ENCODE results near the gene PRAMEF11.
"Not testable (repeated sequence)": the region's sequence is repeated elsewhere in the genome, so short reads cannot be mapped to it uniquely, and the experiment has no call there.

PRAMEF11 gene

DNA sequence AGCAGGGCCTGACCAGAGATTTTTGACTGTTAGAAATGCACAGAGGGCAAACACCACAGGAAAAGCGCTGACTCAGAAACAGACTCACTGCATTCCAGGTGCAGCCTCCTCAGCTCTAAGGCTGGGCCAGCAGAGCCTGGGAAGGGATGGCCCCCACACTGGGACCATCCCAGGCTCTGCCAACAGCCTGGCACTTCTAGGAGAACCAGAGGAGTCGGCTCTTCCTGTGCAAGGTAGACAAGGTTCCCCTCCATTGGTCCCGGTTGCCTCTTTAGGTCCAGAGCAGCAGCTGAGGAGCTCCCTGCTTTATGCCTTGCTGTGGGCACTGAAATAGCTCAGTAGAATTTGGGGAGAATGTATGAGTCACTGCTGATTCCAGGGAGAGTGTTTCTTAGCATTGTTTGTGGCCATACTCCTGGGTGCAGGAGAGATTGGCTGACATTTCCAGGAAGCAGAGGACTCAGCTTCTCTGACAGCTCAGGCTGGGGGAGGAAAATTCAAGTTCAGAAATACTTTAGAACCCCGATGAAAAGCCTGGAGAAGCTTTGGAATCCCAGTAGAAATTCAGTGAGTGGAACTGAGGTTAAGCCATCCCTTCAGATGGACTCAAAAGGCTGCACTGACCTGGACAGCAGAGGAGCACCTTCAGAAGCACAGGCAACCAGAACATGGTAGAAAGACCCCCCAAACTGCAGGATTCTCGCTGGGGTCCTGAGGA is 20.4 kb downstream of the PRAMEF11 start:
- ChIA-PET CTCF (no interaction called here), POLR2A (no interaction called here)
- no peak for TF ChIP-seq ELF4 (IDR thresholded peaks at IDR 0.05)
- no peak for TF ChIP-seq BHLHE40 (IDR thresholded peaks at IDR 0.05; ENCODE audit: borderline replicate concordance)
- no peak for TF ChIP-seq FOXM1 (IDR thresholded peaks at IDR 0.05; ENCODE audit: borderline replicate concordance)
- no peak for TF ChIP-seq SP1 (IDR thresholded peaks at IDR 0.05)
- no peak for TF ChIP-seq L3MBTL2 (conservative IDR thresholded peaks at IDR 0.05)
- TF ChIP-seq, protein P1, sequence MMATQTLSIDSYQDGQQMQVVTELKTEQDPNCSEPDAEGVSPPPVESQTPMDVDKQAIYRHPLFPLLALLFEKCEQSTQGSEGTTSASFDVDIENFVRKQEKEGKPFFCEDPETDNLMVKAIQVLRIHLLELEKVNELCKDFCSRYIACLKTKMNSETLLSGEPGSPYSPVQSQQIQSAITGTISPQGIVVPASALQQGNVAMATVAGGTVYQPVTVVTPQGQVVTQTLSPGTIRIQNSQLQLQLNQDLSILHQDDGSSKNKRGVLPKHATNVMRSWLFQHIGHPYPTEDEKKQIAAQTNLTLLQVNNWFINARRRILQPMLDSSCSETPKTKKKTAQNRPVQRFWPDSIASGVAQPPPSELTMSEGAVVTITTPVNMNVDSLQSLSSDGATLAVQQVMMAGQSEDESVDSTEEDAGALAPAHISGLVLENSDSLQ (IDR thresholded peaks at IDR 0.05), result no peak
- no peak for TF ChIP-seq CTBP1 (IDR thresholded peaks at IDR 0.05; ENCODE audit: borderline replicate concordance)
- no peak for TF ChIP-seq LEF1 (IDR thresholded peaks at IDR 0.05; ENCODE audit: borderline replicate concordance)
- TF ChIP-seq NFRKB (IDR thresholded peaks at IDR 0.05), result no peak
- TF ChIP-seq ZNF384 (IDR thresholded peaks at IDR 0.05), result no peak
- no peak for TF ChIP-seq SUZ12 (IDR thresholded peaks at IDR 0.05)
- no peak for TF ChIP-seq FOXK2 (IDR thresholded peaks at IDR 0.05)
- no peak for TF ChIP-seq TARDBP (IDR thresholded peaks at IDR 0.05)
- TF ChIP-seq FOXA1 (IDR thresholded peaks at IDR 0.05), result no peak
- no peak for TF ChIP-seq ARNT (IDR thresholded peaks at IDR 0.05)
- TF ChIP-seq HDGF (IDR thresholded peaks at IDR 0.05; ENCODE audit: borderline replicate concordance), result no peak
- DNase-seq (ENCODE audit: extremely low spot score), result no peak

DNA sequence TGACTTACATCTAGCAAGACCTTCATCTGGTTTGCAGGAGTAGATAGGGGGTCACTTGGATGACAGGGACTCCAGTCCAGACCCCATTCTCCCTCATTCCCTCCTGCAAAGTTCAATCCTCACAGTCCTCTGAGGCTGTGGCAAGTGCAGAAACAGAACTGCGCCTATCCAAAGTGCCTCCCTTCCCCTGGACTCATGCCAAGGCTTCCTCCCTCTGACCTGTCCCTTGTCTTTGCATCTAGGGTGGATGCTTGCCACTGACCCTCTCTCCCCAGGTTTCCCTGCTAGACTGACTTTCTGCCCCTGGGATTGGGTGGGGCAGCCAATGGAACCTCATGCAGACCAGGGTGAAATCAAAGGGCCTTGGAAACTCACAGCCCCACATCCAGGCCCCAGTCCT is 21.3 kb downstream of the PRAMEF11 start:
- POLR2A ChIA-PET, result no interaction called here
- CTCF ChIA-PET, result no interaction called here
- TF ChIP-seq ARNT (IDR thresholded peaks at IDR 0.05) (no peak), LEF1 (IDR thresholded peaks at IDR 0.05; ENCODE audit: borderline replicate concordance) (no peak), ELF4 (IDR thresholded peaks at IDR 0.05) (no peak), FOXK2 (IDR thresholded peaks at IDR 0.05) (no peak), TARDBP (IDR thresholded peaks at IDR 0.05) (no peak), ZNF384 (IDR thresholded peaks at IDR 0.05) (no peak), L3MBTL2 (conservative IDR thresholded peaks at IDR 0.05) (no peak), FOXM1 (IDR thresholded peaks at IDR 0.05; ENCODE audit: borderline replicate concordance) (no peak), SUZ12 (IDR thresholded peaks at IDR 0.05) (no peak), CTBP1 (IDR thresholded peaks at IDR 0.05; ENCODE audit: borderline replicate concordance) (no peak), FOXA1 (IDR thresholded peaks at IDR 0.05) (no peak), HDGF (IDR thresholded peaks at IDR 0.05; ENCODE audit: borderline replicate concordance) (no peak)
- TF ChIP-seq, protein P1 (IDR thresholded peaks at IDR 0.05), result no peak
- no peak for DNase-seq (ENCODE audit: extremely low spot score)

DNA sequence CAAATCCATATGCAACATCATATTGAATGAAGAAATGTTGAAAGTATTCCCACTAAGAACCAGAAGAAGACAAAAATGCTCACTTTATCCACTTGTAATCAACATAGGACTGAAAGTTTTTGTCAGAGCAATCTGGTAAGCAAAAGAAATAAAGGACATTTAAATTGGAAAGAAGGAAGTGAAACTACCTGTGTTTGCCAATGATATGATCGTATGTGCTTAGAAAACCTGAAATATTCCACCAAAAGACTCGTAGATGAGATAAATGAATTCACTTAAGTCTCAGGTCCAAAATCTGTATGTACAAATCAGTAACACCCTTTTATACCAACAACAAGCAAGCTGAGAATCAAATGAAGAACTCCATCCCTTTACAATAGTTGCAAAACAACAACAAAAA is 31.5 kb downstream of the PRAMEF11 start:
- no peak for DNase-seq (ENCODE audit: extremely low spot score)
- ChIA-PET CTCF (no interaction called here), POLR2A (no interaction called here)
- TF ChIP-seq LEF1 (IDR thresholded peaks at IDR 0.05; ENCODE audit: borderline replicate concordance) (no peak), HDGF (IDR thresholded peaks at IDR 0.05; ENCODE audit: borderline replicate concordance) (no peak), SP1 (IDR thresholded peaks at IDR 0.05) (no peak), FOXM1 (IDR thresholded peaks at IDR 0.05; ENCODE audit: borderline replicate concordance) (no peak), NFRKB (IDR thresholded peaks at IDR 0.05) (no peak)

DNA sequence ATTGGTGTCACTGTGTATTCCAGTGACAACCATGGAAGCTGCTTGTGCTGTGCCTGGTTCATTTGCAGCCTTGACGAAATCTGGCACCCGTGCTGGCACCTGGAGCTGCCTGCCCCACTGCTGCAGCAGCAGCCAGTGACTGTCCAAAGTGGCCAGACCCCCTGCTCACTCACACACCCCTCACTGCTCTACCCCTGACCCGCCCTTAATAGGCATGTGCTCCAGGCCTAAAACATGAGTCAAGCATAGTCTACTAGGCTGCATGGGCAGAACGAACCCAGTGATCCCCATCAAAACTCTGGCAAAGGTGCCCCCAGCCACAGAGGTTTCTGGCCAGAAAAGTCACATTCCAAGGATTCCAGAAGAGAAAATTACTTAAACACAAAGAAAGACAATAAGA is 32.3 kb downstream of the PRAMEF11 start:
- no peak for TF ChIP-seq LEF1 (IDR thresholded peaks at IDR 0.05; ENCODE audit: borderline replicate concordance)
- TF ChIP-seq SUZ12 (IDR thresholded peaks at IDR 0.05), result no peak
- TF ChIP-seq NFRKB (IDR thresholded peaks at IDR 0.05), result no peak
- no peak for TF ChIP-seq BHLHE40 (IDR thresholded peaks at IDR 0.05; ENCODE audit: borderline replicate concordance)
- ChIA-PET CTCF (no interaction called here), POLR2A (no interaction called here)
- DNase-seq (ENCODE audit: extremely low spot score), result no peak

DNA sequence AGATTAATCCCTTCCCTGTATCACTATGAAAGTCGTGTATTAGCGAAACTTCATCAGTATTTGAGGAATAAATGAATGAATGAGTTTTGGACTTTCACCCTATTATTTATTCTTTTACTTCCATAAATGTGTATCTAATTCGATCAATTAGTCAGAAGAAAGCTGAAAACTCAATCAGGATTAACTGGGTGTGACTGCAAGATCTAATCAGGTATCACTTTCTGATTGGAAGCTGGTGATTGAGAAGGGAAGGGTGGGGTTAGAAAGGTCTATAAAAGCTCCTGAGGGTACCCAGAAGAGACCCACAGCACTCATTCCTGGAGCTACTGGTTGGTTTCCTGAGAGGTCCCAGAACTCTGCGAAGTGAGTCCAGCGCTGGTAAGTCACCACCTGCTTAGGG is 40.1 kb downstream of the PRAMEF11 start, which contains the start of gene PRAMEF1:
TSS of gene PRAMEF1 (plus strand) at position 301 of the 400 bp plus-strand sequence. CDS start 1,831 bp downstream, outside the sequence.
- POLR2A ChIA-PET; DNase-seq (ENCODE audit: extremely low spot score); CTCF ChIA-PET: not testable (repeated sequence)

DNA sequence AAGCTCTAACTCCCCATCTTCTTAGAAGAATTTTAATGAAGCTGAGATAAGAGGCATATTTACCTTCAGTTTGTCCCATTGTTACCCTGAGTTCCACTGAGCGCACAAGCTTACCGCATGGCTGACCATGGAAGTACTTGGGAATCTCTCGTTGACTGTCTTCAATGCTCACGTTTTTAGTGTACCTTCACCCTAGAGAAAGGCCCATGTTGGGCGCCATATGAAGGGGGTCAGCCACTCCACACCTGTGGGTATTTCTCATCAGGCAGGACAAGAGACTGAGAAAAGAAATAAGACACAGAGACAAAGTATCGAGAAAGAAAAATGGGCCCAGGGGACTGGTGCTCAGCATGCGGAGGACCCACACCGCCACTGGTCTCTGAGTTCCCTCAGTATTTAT is 46.5 kb downstream of the PRAMEF11 start:
- POLR2A ChIA-PET; DNase-seq (ENCODE audit: extremely low spot score); CTCF ChIA-PET: not testable (repeated sequence)

DNA sequence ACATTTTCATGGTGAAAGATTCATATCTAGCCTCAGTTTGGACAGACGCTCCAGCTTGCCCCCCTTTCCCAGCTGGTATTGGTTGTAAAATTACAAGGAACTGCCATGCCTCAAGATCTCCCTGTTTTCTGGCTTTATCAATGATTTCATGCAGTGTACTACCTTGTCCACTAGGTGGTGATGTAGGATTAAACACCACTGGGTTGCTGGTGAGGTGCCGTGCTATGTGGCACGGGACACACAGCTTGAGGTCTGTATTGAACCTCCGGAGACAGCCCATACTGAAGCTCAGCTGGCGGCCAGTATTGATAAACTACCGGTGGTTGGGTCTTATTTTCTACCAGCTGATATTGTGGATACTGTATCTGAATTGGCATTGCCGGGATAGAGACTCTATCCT is 47.4 kb downstream of the PRAMEF11 start:
- DNase-seq (ENCODE audit: extremely low spot score); POLR2A ChIA-PET; CTCF ChIA-PET: not testable (repeated sequence)

DNA sequence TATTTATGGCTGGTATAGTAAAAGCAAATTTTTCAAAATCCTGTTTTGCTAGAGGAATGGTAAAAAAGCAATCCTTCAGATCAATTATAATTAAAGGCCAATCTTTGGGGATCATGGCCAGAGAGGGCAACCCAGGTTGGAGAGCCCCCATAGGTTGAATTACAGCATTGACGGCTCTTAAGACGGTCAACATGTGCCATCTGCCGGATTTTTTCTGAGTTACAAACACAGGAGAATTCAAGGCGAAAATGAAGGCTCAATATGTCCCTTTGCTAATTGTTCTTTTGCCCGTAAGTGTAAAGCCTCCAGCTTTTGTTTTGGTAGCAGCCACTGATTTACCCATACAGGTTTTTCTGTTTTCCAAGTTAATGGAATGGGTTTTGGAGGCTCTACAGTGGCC is 49.7 kb downstream of the PRAMEF11 start:
- POLR2A ChIA-PET; CTCF ChIA-PET; DNase-seq (ENCODE audit: extremely low spot score): not testable (repeated sequence)

All from HEK293T (cell line).